Measurements from ENCODE around the gene FKBP5.

FKBP5 gene

DNA sequence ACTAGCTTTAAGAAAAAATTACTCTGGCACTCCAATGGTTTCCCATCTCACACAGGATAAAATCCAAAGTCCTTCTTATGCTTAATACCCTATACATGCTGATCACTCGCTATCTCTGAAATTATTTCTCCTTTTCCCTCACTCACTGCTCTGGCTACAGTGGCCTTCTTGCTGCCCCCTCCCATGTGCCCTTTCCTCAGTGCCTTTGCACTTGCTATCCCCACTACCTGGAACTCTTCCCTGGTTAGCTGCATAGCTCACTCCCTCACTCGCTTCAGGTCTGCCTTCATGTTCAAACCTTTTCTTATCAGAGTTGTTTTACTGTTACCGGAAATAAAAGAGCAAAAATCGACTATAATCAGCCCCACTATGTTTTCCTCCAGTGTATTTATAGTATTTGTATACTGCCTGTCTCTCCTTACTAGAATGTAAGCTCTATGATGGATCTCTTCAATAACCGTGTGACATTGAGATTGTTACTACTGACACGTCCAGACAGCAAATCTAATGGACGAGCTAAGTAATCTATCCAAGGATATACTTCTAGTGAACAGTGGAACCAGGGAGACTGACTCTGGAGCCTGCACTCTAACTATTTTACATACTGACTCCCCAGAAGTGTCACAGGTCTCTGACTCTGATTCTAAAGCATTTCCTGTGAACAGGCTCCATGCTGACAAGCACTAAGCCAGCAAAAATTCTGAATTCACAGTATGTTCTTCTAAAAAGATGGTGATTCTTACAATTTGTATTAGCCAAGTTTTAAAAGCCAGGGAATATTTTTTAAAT, 25.1 kb downstream of the FKBP5 start:
- no peak for DNase-seq (ENCODE audit: low read depth in 1 of 2, low spot score in 1 of 2)
- no peak overlapping the region for H3K4me3 ChIP-seq (replicated peaks; ENCODE audit: insufficient read depth, low read length)
- no peak overlapping the region for H3K27ac ChIP-seq (replicated peaks)
- no peaks in the 10 kb centered on the region for H3K27me3 ChIP-seq (ENCODE audit: insufficient read depth, poor library complexity, severe bottlenecking)
- TF ChIP-seq CTCF (IDR thresholded peaks at IDR 0.05; ENCODE audit: insufficient read depth, low read length) (no peak), SPI1 (IDR thresholded peaks at IDR 0.05; ENCODE audit: borderline replicate concordance, low read depth) (no peak), GABPA (IDR thresholded peaks at IDR 0.05; ENCODE audit: low read depth) (no peak), POLR2AphosphoS5 (IDR thresholded peaks at IDR 0.05; ENCODE audit: low read depth) (no peak)
- TF ChIP-seq, protein P1, sequence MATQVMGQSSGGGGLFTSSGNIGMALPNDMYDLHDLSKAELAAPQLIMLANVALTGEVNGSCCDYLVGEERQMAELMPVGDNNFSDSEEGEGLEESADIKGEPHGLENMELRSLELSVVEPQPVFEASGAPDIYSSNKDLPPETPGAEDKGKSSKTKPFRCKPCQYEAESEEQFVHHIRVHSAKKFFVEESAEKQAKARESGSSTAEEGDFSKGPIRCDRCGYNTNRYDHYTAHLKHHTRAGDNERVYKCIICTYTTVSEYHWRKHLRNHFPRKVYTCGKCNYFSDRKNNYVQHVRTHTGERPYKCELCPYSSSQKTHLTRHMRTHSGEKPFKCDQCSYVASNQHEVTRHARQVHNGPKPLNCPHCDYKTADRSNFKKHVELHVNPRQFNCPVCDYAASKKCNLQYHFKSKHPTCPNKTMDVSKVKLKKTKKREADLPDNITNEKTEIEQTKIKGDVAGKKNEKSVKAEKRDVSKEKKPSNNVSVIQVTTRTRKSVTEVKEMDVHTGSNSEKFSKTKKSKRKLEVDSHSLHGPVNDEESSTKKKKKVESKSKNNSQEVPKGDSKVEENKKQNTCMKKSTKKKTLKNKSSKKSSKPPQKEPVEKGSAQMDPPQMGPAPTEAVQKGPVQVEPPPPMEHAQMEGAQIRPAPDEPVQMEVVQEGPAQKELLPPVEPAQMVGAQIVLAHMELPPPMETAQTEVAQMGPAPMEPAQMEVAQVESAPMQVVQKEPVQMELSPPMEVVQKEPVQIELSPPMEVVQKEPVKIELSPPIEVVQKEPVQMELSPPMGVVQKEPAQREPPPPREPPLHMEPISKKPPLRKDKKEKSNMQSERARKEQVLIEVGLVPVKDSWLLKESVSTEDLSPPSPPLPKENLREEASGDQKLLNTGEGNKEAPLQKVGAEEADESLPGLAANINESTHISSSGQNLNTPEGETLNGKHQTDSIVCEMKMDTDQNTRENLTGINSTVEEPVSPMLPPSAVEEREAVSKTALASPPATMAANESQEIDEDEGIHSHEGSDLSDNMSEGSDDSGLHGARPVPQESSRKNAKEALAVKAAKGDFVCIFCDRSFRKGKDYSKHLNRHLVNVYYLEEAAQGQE (IDR thresholded peaks at IDR 0.05; ENCODE audit: insufficient replicate concordance, low read depth): no peak

DNA sequence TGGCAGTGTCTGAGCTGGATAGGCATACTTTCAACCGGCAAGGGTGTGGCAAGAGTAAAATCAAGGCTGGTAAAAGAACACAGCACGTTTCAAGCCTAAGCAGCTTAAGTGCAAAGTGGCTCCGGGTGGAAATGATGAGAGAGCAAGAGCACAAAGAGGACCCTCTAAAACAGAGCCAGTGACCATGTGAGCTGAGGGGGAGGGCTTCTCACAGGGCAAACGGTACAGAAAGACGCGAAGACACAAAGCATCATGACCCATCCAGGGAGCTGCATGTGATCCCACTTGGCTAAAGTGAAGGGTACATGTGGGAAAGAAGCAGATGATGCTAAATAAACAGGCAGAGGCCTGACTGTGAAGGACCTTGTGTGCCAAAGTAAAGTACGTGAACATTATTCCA, 25.7 kb downstream of the FKBP5 start:
- no peak for TF ChIP-seq CTCF (IDR thresholded peaks at IDR 0.05; ENCODE audit: insufficient read depth, low read length)
- no peak for TF ChIP-seq SPI1 (IDR thresholded peaks at IDR 0.05; ENCODE audit: borderline replicate concordance, low read depth)
- no peak for DNase-seq (ENCODE audit: low read depth in 1 of 2, low spot score in 1 of 2)
- Histone ChIP-seq H3K27me3 (ENCODE audit: insufficient read depth, poor library complexity, severe bottlenecking) (no peaks in the 10 kb centered on the region), H3K4me3 (replicated peaks; ENCODE audit: insufficient read depth, low read length) (no peak overlapping the region), H3K27ac (replicated peaks) (no peak overlapping the region)

- TF ChIP-seq, protein P1 (IDR thresholded peaks at IDR 0.05; ENCODE audit: insufficient replicate concordance, low read depth): no peak
- no peak for TF ChIP-seq SPI1 (IDR thresholded peaks at IDR 0.05; ENCODE audit: borderline replicate concordance, low read depth)
- TF ChIP-seq POLR2AphosphoS5 (IDR thresholded peaks at IDR 0.05; ENCODE audit: low read depth): no peak
- TF ChIP-seq CTCF (IDR thresholded peaks at IDR 0.05; ENCODE audit: insufficient read depth, low read length): no peak
- no peaks in the 10 kb centered on the region for H3K27me3 ChIP-seq (ENCODE audit: insufficient read depth, poor library complexity, severe bottlenecking)
- no peak overlapping the region for H3K4me3 ChIP-seq (replicated peaks; ENCODE audit: insufficient read depth, low read length)
- no peak overlapping the region for H3K27ac ChIP-seq (replicated peaks)
- no peak for DNase-seq (ENCODE audit: low read depth in 1 of 2, low spot score in 1 of 2)
Observed at GRCh38 chr6:35654883-35655282, 33.8 kb downstream of the FKBP5 start.

DNA sequence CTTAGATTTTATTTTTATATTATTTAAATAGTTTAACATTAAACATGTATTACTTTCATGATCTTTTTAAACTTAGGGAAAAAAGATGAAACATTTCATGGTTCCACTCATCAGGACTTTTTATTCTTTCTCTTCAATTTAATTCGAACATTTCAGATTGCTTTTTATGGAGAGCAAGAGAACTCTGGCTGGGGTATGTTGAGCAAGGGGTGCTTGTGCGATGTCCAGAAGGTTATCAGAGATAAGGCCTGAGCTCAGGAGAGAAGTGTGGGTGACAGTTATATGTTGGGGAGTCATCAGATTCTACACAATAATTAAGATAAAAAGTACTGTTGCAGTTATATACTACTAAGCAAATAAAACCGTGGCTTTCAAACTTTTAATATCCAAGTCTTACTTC, 37.5 kb downstream of the FKBP5 start:
- Histone ChIP-seq H3K27me3 (ENCODE audit: insufficient read depth, poor library complexity, severe bottlenecking) (no peaks in the 10 kb centered on the region), H3K4me3 (replicated peaks; ENCODE audit: insufficient read depth, low read length) (no peak overlapping the region), H3K27ac (replicated peaks) (no peak overlapping the region)
- no peak for DNase-seq (ENCODE audit: low read depth in 1 of 2, low spot score in 1 of 2)
- TF ChIP-seq CTCF (IDR thresholded peaks at IDR 0.05; ENCODE audit: insufficient read depth, low read length) (no peak), GABPA (IDR thresholded peaks at IDR 0.05; ENCODE audit: low read depth) (no peak), SPI1 (IDR thresholded peaks at IDR 0.05; ENCODE audit: borderline replicate concordance, low read depth) (no peak), POLR2AphosphoS5 (IDR thresholded peaks at IDR 0.05; ENCODE audit: low read depth) (no peak)
- TF ChIP-seq, protein P1 (IDR thresholded peaks at IDR 0.05; ENCODE audit: insufficient replicate concordance, low read depth): no peak
